Breast epithelium (tissue), 3 donors: Measurements from ENCODE around the gene LRCOL1.

Source experiments
- CTCF ChIP-seq, 3 donors: fragments of 450-650 bp; IDR thresholded peaks; one replicate each; pipeline ENCODE4 v1.5.1; 2016 to 2017; ENCODE audit warnings: antibody characterized with exemption in 3 of 3, mild to moderate bottlenecking in 3 of 3, moderate library complexity in 3 of 3
- POLR2A ChIP-seq: fragments of 450-650 bp; IDR thresholded peaks from one replicate; pipeline ENCODE4 v1.6.1; 2016; ENCODE audit warnings: antibody characterized with exemption, mild to moderate bottlenecking, moderate library complexity
- POLR2AphosphoS5 ChIP-seq, 3 donors: sonication (generic); formaldehyde crosslinking; IDR thresholded peaks; one replicate each; pipeline ENCODE4 v1.6.1; 2017; ENCODE audit warnings: antibody characterized with exemption in 3 of 3

GRCh38 chr12:132586929-132587328 is 23.5 kb downstream of the LRCOL1 start:
- TF ChIP-seq CTCF (IDR thresholded peaks at IDR 0.05) (no peak), POLR2A (no peak), POLR2AphosphoS5 (IDR thresholded peaks at IDR 0.05) (no peak)
